SK-N-MC (cell line): ENCODE data around the gene CRLF2.

Source experiments
- EZH2 ChIP-seq: fragments of 200-600 bp; sonication (generic); IDR thresholded peaks from one replicate; pipeline ENCODE4 v1.6.1; 2017; ENCODE audit warnings: antibody characterized with exemption
- FOXP2 ChIP-seq: optimal IDR thresholded peaks from 2 replicates; pipeline ENCODE3; 2011; ENCODE audit warnings: mild to moderate bottlenecking, moderate library complexity; ENCODE audit not compliant: insufficient read depth; ENCODE audit errors: extremely low read length, control extremely low read depth
- POLR2AphosphoS5 ChIP-seq: IDR thresholded peaks from 2 replicates; pipeline ENCODE4 v1.6.1; 2012; ENCODE audit warnings: mild to moderate bottlenecking, low read depth, low read length, borderline replicate concordance

GRCh38 chrX:1162119-1162916 is 50.1 kb downstream of the CRLF2 start:
- TF ChIP-seq POLR2AphosphoS5: no peak
- TF ChIP-seq EZH2: no peak
- no peak for TF ChIP-seq FOXP2
